ENCODE data around the gene GRHL3.

GRHL3 gene

DNA sequence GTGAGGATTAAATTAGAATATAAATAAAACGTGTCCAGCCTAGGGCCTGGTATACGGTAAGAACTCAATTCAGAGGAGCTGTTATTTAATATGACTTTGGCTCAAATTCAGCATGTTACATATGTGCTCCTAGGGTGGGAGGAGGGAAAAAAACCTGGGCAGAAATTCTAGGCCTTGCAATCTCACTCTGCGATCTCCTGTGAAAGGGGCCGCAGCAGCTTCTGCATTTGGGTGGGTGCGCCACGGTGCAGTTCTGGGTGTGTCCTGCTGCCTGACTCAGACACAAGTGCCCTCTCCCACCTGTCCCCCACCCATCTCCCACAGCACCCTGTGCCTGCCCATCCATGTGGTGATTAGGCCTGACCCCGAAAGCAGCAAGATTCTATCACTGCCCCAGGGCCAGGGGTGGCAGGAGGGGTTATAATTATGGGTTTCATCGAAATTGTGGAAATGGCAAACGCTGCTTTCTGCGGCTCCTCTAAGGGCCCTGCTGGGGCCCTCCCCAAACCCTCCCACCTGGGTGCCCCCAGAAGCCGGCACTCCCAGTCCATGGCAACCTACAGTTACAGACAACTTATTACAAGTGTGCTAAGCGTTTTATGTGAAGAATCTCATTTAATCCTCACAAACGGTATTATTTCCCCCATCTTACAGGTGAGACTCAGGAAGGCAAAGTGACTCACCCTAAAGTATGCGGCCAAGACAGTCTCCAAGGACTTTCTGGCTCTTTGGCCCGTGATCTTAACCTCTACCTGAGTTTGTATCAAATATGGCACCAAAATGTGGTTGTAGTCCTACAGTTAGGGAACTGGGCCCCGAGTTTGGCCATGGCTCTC is 25.5 kb upstream of the GRHL3 start:
- no peak for DNase-seq

DNA sequence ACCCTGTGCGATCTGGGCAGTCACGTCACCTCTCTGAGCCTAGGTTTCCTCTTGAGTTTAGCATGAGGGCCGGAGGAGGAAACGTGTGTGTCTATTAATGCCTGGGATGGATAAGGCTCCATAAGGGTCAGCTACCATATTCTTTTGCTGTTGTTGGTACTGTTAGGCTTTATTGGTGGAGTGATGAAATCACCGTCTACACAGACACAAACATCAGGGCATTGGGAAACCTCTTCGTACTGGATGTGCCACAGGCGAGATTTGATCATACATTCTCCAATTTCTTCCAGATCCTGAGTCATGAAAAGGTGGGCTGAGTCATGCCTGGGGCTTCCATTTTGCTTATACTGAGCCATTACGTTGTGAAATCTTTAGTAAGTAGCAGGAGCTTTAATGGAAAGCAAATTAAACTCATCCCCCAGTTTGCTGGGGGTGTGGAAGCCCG is 24.9 kb upstream of the GRHL3 start:
- no peak for DNase-seq

DNA sequence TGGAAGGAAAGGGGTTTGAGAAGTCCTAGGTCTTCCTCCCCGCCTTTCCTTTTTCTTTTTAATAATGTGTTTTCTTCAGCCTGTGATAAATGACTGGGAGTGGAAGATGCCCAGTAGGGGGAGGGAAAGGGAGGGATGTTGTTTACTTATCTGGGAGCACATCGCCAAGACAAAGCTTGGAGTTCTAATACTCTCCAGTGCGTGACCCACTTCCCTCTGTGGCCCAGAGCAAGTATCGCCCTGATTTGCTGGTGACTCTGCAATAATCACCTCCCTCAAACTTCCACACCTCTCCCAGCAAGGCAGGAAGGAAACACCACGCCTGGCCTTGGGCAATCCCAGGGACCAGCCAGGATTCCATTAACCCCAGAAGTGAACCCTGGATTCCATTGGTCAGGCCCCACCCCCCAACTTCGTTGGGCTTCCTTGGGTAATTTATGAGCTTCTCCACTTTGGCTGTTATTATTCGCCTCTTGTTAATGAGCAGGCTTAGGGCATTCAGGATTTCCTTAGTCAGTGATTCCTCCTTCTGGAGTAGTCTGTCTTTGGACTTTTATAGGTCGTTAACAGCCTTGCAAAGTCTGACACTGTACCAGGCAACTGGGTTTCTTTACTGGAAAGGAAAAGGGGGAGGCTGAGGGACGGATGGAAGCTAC is 24.3 kb upstream of the GRHL3 start:
- no peak for DNase-seq

DNA sequence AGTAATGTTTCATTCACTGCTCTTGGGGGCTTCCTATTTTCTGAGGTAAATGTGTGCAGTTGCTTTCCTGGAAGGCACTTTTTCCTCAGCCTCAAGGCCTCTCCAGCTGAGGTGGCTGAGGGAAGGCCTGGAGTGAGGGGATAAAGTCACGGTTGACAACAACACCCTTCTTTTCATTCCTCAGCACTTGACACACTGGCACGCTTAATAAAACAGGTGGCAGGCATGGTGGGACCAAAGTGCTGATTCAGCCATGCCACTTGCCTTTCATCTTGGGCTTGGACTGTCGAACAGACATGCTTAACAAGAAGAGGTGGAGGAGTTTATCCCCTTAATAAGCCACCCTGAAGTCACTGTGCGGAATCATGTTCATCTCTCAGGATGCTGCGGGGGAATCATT is 23.6 kb upstream of the GRHL3 start:
- no peak for DNase-seq

DNA sequence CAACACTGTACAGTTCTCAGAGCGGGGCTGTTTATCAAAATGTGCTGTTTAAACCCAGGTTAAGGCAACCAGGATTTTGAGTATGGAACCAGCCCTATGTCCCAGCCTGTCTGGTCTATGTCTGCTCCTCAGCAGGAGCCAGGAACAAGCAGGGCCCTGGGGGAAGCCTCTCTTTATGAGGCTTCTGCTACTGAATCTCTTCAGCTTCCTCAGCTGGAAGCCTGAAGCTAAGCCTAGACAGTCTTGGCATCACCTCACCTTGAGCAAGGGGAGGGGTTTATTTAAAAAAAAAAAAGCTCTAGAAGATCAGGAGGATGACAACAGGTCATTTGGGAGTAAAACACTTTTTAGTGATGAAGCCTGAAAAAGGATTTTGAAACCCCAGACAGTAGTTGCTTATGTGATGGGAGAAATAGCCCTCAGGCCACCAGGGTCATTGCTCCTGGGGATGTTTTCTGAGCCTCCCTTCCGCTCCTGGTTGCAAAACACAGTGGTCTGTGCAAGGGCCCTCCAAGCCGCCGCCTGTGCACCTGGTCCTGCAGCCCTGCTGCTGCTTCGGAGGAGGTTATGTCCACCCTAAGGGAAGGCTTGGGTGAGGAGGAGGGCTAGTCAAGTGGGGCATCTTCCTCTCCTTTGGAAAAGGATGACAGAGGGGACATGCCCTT is 21.8 kb upstream of the GRHL3 start:
- no peak for DNase-seq

DNA sequence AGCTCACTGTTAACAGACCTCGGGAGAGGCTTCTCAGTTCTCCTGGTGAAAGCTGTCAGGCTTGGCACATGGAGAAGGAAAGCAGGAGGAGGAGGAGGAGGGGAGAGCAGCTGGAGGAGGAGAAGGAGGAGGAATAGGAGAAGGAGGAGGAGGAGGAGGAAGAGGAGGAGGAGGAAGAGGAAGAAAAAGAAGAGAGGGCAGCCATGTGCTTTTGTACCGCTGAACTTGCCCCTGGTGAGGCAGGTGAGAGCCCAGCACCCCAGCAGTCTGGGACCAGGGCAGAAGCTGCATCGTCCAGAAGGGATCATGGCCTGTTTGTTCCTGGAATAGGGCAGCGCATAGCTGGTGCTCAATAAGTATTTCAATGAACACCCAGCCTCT is 21.3 kb upstream of the GRHL3 start:
- DNase-seq: no peak

DNA sequence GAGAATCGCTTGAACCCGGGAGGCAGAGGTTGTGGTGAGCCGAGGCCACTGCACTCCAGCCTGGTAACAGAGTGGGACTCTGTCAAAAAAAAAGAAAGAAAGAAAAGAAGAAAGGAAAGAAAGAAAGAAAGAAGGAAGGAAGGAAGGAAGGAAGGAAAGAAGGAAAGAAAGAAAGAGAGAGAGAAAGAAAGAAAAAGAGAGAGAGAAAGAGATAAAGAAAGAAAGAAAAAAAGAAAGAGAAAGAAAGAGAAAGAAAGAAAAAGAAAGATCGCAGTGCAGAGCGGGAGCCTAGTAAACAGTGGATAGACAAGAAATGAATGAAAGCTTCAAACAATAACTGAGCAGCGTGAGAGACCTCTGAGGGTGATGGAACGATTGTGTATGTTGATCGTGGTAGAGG is 20.6 kb upstream of the GRHL3 start:
- DNase-seq: no peak

DNA sequence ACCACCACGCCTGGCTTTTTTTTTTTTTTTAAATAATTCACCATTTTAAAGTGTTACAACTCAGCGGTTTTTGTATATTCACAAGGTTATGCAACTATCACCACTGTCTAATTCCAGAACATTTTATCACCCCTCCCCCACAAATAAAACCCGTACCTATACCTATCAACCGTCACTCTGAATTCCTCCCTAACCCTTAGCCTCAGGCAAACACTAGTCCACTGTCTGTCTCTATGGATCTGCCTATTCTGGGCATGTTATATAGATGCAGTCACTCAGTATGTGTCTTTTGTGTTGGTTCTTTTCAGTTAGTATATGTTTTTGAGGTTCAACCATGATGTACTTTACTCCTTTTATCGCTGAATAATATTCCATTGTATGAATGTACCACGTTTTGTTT is 19.3 kb upstream of the GRHL3 start:
- no peak for DNase-seq

DNA sequence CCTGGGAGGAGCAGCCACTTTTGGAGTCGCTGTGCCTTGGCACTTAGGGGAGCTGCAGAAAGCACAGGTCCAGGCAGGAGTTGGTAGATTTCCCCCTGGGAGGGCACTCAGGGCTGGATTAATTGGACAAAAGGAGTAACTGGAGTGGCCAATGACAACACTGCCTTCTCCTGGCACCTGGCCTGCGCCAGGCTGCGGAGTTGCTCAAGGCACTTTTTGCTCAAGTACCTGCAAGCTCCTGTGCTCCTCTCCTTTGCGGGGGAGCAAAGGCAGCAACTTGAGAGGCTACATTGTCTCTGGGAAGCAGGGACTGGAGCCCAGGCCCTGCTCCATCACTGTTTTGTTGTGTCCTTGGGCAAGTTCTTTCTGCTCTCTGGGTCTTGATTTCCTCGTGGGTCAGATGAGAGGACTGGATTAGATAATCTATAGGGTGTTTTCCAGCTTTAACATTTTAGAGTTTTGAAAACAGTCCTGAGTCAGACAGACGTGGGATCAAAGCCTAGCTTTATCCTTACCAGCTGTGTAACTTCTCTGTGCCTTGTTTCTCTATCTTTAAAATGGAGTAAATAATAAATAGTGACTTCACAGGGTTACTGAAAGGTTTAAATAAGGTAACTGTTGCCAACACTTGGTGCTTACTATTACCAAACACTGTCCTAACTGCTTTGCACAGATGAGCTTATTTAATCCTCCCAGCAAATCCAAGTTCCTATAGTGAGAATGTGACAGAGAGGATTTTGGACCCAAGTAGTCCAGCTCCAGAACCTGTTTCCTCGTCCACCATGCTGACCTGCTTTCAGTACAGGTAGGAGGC is 18.0 kb upstream of the GRHL3 start:
- no peak for DNase-seq

DNA sequence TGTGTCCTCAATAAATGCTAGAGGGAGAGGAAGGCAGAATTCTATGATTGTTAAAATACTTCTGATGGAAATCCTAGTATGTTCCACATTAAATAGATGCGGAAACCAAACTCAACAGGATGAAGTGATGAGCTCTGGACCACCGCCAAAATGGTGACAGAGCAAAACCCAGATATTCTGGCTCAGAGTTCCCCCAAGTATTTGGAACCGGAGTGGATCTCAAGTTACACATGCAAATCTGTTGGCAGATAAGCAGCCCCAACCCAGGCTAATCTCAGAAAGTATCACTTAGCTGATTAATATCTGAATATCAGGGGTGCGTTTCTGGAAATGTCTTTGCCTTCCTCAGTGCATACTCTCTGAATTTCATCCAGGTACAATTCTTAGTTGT is 17.4 kb upstream of the GRHL3 start:
- DNase-seq: no peak

DNA sequence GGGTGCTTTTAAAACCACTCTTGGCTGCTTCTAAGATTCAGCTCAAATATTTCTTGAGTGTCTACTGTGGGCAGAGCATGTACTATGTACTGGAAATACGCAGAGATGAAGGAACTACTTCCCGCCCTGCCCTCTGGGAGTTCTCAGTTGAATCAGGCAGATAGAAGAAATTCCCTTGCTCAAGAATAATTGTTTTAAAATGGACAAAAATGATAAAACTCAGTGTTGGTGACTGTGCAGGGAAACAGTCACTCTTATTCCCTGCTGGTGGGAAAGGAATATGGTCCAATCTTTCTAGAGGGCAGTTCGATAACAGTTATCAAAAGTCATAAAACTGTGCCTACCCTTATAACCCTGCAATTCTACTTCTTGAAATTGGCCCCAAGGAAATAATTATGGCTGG is 16.9 kb upstream of the GRHL3 start:
- no peak for DNase-seq

DNA sequence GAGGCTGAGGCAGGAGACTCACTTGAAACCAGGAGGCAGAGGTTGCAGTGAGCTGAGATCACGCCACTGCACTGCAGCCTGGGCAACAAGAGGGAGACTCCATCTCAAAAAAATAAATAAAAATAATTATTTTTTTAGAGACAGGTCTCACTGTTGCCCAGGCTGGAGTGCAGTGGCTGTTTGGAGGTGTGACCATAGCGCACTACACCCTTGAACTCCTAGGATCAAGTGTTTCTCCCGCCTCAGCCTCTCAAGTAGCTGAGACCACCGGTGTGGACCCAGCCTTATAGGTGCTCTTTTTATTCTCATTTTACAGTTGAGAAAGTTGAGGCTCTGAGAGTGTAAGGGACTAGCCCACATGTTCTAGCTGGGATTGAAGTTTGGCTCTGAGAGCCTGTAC is 15.6 kb upstream of the GRHL3 start:
- no peak for DNase-seq

DNA sequence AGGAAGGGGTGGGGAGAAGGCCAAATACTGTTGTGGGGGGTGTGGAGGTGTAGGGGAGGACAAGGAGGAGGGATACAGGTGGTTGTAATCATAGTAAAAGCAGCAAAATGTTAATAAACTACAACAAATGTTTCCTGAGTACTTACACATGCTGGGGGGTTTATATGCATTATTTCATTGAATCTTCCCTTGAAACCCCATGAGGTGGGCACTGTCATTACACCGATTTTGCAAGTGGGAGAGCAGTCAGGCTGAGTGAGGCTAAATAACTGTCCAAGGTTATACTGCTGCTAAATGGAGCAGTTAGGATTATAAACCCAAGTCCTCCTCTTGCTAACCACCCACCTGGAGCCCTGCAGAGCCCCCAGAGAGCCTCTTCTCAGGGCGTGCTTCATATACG is 14.4 kb upstream of the GRHL3 start:
- no peak for DNase-seq

DNA sequence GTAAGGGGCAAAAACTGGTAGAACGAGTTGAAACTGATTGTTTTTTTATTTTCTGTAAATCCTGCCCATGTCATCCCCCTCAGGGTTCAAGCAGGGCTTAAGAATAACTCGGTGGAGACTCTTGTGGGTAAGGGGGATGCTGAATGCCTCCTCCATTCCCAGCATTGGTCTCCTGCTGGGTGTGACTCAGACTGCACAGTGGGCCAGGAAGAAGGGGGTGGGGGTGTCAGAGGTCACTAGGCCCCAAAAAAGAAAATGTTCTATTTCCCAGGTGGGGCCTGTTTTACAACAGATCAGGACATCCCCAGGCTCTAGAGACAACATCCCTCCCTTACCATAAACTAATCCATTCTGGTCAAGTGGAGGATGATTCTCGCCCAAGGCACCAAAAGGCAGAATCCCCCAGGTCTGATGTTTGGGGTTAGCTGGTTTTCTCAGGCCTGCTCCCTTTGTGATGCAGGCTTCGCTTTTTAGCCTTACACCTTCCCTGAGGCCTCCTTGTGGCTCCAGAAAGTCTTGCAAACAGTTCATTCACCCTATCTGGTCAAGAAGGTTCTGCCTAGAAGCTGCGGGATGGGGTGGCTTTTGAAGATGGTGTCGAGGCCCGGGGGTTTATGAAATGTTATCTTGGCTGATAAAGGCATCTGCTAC is 10.7 kb upstream of the GRHL3 start:
- no peak for DNase-seq

DNA sequence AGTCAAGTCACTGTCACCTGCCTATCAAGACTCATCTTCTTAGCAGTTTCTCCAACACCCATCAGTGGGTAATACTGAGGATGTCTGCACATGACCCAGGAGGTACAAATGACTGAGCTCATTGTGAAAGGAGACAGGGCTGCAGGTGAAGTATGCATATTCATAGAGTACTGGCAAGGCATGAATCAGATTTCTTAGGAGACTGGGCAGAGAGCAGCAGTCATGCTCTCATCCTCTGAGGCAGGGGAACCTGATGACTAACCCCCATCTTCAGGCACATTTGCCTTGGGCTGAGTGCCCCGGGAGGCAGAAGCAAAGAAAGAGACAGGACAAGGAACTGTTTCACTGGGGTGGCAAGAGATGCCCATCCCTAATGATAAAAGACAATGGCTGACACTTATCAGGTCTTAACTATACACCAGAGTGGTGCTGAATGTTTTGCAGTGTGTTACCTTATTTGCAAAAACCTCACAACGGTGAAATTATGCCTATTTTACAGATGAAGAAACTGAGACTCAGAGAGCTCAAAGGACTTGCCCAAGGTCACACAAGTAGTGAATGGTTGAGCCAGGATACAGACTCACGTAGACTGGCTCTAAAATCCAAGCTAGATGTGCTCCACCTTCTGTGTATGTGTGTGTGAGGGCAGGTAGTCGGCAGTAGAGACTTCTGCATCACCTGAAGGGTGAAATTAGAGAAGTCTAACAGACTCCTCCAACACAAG is 9.2 kb upstream of the GRHL3 start:
- no peak for DNase-seq

DNA sequence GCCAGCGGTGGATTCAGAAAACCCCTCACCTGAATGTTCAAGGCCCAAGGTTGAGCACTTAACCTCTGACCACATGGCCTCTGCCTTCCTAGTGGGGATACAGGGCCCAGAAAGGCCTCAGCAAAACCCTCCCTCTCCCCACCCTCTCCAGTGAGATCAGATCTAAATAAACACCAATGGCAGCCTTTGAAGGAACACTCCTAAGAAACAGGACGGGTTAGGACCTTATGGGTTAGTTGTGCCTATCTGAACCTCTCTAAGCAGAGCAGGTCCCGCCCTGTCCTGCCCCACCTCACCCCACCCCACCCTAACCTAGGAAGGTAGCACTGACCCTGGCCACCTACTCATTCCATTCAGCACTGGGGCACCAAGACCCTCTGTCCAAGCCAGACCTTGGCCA is 7.9 kb upstream of the GRHL3 start:
- DNase-seq: no peak

DNA sequence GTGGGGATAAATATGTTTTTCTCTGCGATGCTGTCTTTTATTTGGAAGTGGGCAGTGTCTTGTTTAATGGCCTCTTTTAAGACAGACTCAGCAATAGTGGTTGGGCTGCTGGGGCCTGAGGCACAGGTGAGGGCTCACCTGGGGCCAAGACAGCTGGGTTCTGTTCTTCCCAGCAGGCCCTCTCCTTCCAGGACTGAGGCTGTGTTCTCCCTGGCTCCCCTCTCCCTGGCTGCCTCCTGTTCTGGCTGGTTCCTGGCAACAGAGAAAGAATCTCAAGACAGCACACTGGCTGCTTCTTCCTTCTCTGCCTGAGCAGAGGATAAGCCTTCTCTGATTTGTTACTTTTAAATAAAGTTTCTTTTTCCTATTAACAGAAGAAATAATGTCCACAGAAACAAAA is 7.4 kb upstream of the GRHL3 start:
- DNase-seq: no peak

DNA sequence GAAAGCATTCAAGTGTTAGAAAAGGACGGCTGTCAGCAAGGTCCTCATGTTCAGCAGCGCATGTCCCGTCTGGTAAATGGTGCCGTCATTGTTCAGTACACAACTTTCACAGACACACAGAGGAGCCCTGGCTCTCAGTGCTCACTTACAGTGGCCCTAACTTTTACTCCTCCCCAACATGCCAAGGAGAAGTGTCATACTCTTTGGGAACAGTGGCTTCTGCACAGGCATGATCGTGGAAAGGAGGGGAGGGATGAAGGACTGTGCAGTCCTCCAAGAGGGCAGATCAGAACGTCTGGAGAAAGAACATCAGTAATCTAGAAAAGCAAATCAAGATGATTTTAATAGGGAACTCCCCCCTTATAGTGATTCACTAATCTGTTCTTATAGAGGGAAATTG is 3.8 kb upstream of the GRHL3 start:
- no peak for DNase-seq

DNA sequence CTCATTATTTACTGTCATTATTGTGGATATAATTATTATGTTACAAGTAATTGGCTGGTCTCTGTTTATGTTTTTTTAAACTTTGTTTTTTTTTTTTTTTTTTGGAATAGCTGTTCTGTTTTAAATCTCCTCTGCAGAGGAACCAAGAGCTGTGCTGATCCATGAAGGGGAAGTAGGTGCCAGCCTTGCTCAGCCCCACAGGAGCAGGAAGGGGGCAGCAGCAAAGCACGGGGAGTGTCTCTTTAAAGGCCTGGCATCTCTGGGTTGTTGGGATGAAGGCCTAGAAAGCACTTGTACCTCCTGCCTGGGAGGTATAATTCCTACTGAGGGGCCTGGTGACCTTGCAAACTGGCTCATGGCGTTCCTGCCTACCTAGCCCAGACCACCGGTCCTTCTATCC is 2.5 kb upstream of the GRHL3 start:
- DNase-seq: no peak

DNA sequence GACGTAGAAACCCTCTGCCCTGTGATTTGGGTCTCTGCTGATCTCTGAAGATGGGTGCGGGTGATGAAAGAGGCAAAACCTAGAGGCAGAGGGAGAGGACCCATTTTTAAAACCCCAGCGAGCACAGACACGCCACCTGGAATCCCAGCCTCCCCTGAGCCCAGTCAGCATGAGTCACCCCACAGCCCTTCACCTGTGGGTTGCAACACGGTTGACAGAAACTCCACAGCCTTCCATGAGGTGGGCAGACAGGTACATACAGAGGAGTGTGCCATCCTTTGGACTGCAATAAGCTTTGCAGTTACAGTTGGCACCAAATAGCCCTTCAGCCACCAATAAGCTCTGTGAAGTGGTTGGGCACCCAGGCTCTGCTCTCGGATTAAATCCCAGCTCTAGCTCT is 2.1 kb upstream of the GRHL3 start:
- no peak for DNase-seq

DNA sequence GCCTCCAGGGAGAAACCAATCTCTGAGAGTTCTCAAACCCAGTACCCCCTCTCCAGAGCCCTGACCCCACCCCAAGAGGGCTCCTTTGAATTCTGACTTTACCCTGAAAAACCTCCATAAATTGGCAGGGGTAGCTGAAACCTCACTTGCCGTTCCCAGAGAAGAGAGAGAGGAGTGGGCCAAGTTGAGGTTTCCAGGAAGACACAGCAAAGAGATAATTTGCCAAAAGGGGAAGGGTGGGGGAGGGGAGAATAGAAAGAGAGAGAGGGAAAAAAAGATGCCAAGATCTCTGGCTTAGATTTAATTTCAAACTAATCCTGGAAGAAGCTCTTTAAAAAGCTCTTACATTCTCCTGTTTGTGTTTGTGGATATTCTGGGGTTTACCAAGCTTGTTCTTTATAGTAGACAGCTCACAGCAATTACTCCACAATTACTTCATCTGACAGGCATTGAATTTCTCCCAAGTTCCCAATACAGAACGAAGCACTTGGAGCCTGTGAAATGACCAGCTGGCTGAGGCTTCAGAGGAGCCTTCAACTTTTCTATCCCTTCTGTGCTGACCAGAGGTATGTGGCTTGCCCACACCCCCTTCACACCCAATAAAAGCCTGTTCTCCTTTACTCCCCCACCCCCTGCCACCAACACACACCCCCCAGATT is 1.1 kb upstream of the GRHL3 start:
- no peak for DNase-seq
